HepG2 (cell line): ENCODE measurements around the gene MYOM1. TPM values are rescaled to one million over a fixed set of nuclear protein-coding genes. Genes with fewer than 3 reads are reported as not detected.

Experiments
- DPF2 ChIP-seq: sonication (generic); formaldehyde crosslinking; IDR thresholded peaks from 2 replicates; pipeline ENCODE4 v1.4.0; 2020; ENCODE audit warnings: mild to moderate bottlenecking, low read depth, missing genetic modification reagents, borderline replicate concordance
- GATA4 ChIP-seq: sonication (generic); IDR thresholded peaks from 2 replicates; pipeline ENCODE4 v1.6.1; 2016; ENCODE audit warnings: antibody characterized with exemption, low read depth, borderline replicate concordance
- MTF1 ChIP-seq: sonication (generic); formaldehyde crosslinking; IDR thresholded peaks from 2 replicates; pipeline ENCODE4 v1.5.0; 2020; ENCODE audit warnings: missing genetic modification reagents
- RARA ChIP-seq: IDR thresholded peaks from 2 replicates; pipeline ENCODE4 v1.6.1; 2016; ENCODE audit warnings: missing genetic modification reagents, missing compliant biosample characterization
- SRSF4 ChIP-seq: fragments of 200-400 bp; formaldehyde crosslinking; IDR thresholded peaks from one replicate; pipeline ENCODE4 v1.6.1; 2018; ENCODE audit warnings: mild to moderate bottlenecking, low read depth, low read length, moderate library complexity; ENCODE audit not compliant: poor library complexity, severe bottlenecking
- TEAD3 ChIP-seq: optimal IDR thresholded peaks from 2 replicates; pipeline ENCODE3; 2016; ENCODE audit warnings: borderline replicate concordance
- ZMYM2 ChIP-seq: sonication (generic); formaldehyde crosslinking; IDR thresholded peaks from 2 replicates; pipeline ENCODE4 v1.8.0; 2022; ENCODE audit warnings: mild to moderate bottlenecking, missing genetic modification reagents
- ZMYM3 ChIP-seq: sonication (generic); formaldehyde crosslinking; IDR thresholded peaks from 2 replicates; pipeline ENCODE4 v1.5.1; 2020; ENCODE audit warnings: mild to moderate bottlenecking, missing genetic modification reagents
- ZMYM4 ChIP-seq: sonication (generic); formaldehyde crosslinking; IDR thresholded peaks from 2 replicates; pipeline ENCODE4 v1.8.1; 2023; ENCODE audit warnings: mild to moderate bottlenecking, missing genetic modification reagents
- ZNF343 ChIP-seq: sonication (generic); formaldehyde crosslinking; IDR thresholded peaks from 2 replicates; pipeline ENCODE4 v1.4.0; 2020; ENCODE audit warnings: mild to moderate bottlenecking, missing genetic modification reagents
- ZNF567 ChIP-seq: sonication (generic); formaldehyde crosslinking; IDR thresholded peaks from 2 replicates; pipeline ENCODE4 v1.8.1; 2023; ENCODE audit warnings: mild to moderate bottlenecking, missing genetic modification reagents, borderline replicate concordance
- polyA plus RNA-seq, 8 experiments: library from polyadenylated mRNA; depleted of rRNA in 3 of 8; stranded (reverse) in 7 of 8; unstranded in 1 of 8; fragments of >200 nt; fragmentation: Illumina TruSeq in 4 of 8; extraction: Trizol in 4 of 8; gene quantifications; 2 replicates each; pipeline versions ENCODE4 v1.2.1 to v1.2.3, GENCODE V29; 2011 to 2016; ENCODE audit warnings: low read depth in 4 of 8, missing spikeins in 1 of 8, mixed read lengths in 1 of 8; ENCODE audit not compliant: insufficient read depth in 1 of 8
- total RNA-seq, 5 experiments: library from RNA; depleted of rRNA; stranded (reverse); fragments of >200 nt; fragmentation: Illumina TruSeq; extraction: Trizol; gene quantifications; 2 replicates each; pipeline ENCODE4 v1.2.3, GENCODE V29; 2016; ENCODE audit warnings: low read depth in 1 of 5
- TF ChIP-seq, protein P1 (sequence below): sonication (generic); formaldehyde crosslinking; IDR thresholded peaks from 2 replicates; pipeline ENCODE4 v1.4.0; 2020; ENCODE audit warnings: missing genetic modification reagents, mild to moderate bottlenecking, borderline replicate concordance
- TF ChIP-seq, protein P2 (sequence below): sonication (generic); formaldehyde crosslinking; IDR thresholded peaks from 2 replicates; pipeline ENCODE4 v1.4.0; 2020; ENCODE audit warnings: missing genetic modification reagents
- TF ChIP-seq, protein P3 (sequence below): sonication (generic); formaldehyde crosslinking; IDR thresholded peaks from 2 replicates; pipeline ENCODE4 v1.4.0; 2020; ENCODE audit warnings: missing genetic modification reagents
- TF ChIP-seq, protein P4 (sequence below): sonication (generic); formaldehyde crosslinking; IDR thresholded peaks from 2 replicates; pipeline ENCODE4 v1.4.0; 2020; ENCODE audit warnings: mild to moderate bottlenecking, missing genetic modification reagents

MYOM1 gene
- total and polyA plus RNA-seq, 2 of the 13 experiments (the other 11 are each of a cell fraction or from before 2014, with no cell fraction given): 0.46 to 0.98 TPM

DNA sequence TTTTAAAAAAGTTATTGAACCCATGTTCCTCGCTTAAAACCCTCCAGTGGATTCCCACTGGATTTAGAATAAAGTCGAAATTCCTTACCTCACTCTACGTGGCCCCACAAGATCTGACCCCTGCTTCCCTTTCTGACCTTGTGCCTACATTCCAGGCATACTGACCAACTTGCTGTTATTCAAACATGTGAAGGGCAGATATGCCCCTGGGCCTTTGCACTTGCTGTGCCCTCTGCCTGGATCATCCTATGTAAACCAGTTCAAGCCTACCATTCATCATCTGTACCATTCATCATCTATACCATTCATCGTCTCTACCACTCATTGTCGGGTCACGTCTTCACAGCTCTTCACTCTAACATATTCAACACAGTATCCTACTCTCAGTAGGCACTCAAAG lies 165.6 kb downstream of the MYOM1 start (continued):
- TF ChIP-seq, protein P1, sequence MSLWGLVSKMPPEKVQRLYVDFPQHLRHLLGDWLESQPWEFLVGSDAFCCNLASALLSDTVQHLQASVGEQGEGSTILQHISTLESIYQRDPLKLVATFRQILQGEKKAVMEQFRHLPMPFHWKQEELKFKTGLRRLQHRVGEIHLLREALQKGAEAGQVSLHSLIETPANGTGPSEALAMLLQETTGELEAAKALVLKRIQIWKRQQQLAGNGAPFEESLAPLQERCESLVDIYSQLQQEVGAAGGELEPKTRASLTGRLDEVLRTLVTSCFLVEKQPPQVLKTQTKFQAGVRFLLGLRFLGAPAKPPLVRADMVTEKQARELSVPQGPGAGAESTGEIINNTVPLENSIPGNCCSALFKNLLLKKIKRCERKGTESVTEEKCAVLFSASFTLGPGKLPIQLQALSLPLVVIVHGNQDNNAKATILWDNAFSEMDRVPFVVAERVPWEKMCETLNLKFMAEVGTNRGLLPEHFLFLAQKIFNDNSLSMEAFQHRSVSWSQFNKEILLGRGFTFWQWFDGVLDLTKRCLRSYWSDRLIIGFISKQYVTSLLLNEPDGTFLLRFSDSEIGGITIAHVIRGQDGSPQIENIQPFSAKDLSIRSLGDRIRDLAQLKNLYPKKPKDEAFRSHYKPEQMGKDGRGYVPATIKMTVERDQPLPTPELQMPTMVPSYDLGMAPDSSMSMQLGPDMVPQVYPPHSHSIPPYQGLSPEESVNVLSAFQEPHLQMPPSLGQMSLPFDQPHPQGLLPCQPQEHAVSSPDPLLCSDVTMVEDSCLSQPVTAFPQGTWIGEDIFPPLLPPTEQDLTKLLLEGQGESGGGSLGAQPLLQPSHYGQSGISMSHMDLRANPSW: no peak
- no peak for TF ChIP-seq GATA4
- TF ChIP-seq ZNF343: no peak
- TF ChIP-seq MTF1 (CRISPR knock-in tag): no peak
- TF ChIP-seq DPF2 (CRISPR knock-in tag): no peak
- peak; percentile 71 for TF ChIP-seq TEAD3 (CRISPR knock-in tag)
- TF ChIP-seq RARA (CRISPR knock-in tag): 0 out of 2 replicates have a peak, but pooled peaks have one; percentile 18
- TF ChIP-seq ZMYM3 (CRISPR knock-in tag): peak; percentile 84
- no peak for TF ChIP-seq ZNF567 (CRISPR knock-in tag)
- TF ChIP-seq ZMYM2 (CRISPR knock-in tag): peak; percentile 40; the same call in 1 of the 2 replicates
- TF ChIP-seq, protein P2, sequence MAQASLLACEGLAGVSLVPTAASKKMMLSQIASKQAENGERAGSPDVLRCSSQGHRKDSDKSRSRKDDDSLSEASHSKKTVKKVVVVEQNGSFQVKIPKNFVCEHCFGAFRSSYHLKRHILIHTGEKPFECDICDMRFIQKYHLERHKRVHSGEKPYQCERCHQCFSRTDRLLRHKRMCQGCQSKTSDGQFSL (CRISPR knock-in tag): no peak
- TF ChIP-seq ZMYM4: peak; percentile 40; the same call in 1 of the 2 replicates
- no peak for TF ChIP-seq SRSF4
- TF ChIP-seq, protein P3, sequence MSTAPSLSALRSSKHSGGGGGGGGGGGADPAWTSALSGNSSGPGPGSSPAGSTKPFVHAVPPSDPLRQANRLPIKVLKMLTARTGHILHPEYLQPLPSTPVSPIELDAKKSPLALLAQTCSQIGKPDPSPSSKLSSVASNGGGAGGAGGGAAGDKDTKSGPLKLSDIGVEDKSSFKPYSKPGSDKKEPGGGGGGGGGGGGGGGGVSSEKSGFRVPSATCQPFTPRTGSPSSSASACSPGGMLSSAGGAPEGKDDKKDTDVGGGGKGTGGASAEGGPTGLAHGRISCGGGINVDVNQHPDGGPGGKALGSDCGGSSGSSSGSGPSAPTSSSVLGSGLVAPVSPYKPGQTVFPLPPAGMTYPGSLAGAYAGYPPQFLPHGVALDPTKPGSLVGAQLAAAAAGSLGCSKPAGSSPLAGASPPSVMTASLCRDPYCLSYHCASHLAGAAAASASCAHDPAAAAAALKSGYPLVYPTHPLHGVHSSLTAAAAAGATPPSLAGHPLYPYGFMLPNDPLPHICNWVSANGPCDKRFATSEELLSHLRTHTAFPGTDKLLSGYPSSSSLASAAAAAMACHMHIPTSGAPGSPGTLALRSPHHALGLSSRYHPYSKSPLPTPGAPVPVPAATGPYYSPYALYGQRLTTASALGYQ (CRISPR knock-in tag): no peak
- TF ChIP-seq, protein P4, sequence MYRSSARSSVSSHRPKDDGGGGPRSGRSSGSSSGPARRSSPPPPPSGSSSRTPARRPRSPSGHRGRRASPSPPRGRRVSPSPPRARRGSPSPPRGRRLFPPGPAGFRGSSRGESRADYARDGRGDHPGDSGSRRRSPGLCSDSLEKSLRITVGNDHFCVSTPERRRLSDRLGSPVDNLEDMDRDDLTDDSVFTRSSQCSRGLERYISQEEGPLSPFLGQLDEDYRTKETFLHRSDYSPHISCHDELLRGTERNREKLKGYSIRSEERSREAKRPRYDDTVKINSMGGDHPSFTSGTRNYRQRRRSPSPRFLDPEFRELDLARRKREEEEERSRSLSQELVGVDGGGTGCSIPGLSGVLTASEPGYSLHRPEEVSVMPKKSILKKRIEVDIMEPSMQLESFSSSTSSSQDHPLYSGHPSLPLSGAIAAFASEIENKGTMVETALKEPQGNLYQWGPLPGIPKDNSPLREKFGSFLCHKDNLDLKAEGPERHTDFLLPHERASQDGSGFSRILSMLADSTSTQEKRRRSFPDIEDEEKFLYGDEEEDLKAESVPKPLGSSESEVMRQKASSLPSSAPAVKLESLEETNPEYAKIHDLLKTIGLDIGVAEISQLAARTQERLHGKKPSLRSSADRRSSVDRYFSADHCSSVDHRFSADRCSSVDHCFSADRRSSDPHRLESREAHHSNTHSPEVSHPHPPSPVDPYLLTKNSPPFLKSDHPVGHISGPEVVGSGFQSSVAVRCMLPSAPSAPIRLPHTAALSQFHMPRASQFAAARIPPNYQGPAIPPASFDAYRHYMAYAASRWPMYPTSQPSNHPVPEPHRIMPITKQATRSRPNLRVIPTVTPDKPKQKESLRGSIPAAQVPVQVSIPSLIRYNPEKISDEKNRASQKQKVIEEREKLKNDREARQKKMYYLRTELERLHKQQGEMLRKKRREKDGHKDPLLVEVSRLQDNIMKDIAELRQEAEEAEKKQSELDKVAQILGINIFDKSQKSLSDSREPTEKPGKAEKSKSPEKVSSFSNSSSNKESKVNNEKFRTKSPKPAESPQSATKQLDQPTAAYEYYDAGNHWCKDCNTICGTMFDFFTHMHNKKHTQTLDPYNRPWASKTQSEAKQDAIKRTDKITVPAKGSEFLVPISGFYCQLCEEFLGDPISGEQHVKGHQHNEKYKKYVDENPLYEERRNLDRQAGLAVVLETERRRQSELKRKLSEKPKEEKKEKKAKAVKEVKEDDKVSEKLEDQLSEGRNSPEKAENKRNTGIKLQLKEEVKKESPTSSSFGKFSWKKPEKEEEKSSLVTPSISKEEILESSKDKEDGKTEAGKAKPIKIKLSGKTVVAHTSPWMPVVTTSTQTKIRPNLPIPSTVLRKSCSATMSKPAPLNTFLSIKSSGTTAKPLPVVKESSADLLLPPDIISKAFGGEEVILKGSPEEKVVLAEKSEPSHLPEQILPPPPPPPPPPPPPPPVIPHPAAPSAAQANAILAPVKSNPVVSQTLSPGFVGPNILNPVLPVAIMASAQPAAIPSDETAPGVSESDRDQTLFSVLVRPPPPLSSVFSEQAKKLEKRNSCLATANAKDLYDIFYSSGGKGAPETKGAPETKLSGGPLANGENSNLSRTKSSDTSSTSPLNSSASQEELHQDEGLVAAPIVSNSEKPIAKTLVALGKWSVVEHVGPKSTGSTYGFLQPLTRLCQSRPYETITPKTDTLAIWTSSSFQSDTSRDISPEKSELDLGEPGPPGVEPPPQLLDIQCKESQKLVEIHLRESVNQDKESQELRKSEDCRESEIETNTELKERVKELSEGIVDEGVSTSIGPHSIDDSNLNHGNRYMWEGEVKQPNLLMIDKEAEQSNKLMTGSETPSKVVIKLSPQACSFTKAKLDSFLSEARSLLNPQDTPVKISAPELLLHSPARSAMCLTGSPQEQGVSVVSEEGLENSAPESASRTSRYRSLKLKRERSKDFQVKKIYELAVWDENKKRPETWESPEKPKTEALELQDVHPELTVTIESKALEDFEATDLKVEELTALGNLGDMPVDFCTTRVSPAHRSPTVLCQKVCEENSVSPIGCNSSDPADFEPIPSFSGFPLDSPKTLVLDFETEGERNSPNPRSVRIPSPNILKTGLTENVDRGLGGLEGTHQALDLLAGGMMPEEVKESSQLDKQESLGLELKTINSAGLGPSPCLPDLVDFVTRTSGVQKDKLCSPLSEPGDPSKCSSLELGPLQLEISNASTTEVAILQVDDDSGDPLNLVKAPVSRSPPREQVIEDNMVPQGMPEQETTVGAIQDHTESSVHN (CRISPR knock-in tag): no peak
